ENCODE measurements around the gene MYO7A. TPM values are rescaled to one million over a fixed set of nuclear protein-coding genes. Genes with fewer than 3 reads are reported as not detected.

Gene MYO7A
- total RNA-seq, 1 donor from 2014 or later = 3.2 TPM

DNA sequence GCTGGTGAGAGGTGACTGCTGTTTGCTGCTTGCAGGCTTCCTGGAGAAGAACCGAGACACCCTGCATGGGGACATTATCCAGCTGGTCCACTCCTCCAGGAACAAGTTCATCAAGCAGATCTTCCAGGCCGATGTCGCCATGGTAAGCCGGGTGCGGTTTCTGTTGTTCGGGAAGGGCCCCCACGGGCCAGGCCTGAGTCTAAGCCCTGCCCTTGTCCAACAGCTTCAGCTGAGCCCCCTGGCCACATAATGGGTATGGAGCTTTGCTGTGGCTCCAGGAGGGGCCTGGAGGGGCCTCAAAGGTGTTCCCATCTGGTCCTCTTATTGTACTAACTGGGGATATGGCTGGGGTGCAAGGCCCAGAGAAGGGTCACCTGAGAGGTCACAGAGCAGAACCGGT lies 38.0 kb downstream of the MYO7A start:
- no peak overlapping the region for H3K4me3 ChIP-seq
- no peak overlapping the region for H3K27ac ChIP-seq (replicated peaks)
- peak; percentile 1 for DNase-seq
- intact Hi-C loops (cut with micrococcal nuclease) = no loop called here
- H3K27me3 ChIP-seq (ENCODE audit: low read depth) = no peaks in the 10 kb centered on the region
- H3K4me1 ChIP-seq = no peaks in the 10 kb centered on the region
- TF ChIP-seq, protein P1, sequence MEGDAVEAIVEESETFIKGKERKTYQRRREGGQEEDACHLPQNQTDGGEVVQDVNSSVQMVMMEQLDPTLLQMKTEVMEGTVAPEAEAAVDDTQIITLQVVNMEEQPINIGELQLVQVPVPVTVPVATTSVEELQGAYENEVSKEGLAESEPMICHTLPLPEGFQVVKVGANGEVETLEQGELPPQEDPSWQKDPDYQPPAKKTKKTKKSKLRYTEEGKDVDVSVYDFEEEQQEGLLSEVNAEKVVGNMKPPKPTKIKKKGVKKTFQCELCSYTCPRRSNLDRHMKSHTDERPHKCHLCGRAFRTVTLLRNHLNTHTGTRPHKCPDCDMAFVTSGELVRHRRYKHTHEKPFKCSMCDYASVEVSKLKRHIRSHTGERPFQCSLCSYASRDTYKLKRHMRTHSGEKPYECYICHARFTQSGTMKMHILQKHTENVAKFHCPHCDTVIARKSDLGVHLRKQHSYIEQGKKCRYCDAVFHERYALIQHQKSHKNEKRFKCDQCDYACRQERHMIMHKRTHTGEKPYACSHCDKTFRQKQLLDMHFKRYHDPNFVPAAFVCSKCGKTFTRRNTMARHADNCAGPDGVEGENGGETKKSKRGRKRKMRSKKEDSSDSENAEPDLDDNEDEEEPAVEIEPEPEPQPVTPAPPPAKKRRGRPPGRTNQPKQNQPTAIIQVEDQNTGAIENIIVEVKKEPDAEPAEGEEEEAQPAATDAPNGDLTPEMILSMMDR (IDR thresholded peaks at IDR 0.05; ENCODE audit: borderline replicate concordance) = no peak
- no peaks in the 10 kb centered on the region for H3K36me3 ChIP-seq
- no peaks in the 10 kb centered on the region for H3K9me3 ChIP-seq (replicated peaks)

GRCh38 chr11:77167111-77167626 lies 39.1 kb downstream of the MYO7A start:
- DNase-seq = peak; percentile 9
- intact Hi-C loops (cut with micrococcal nuclease) = no loop called here

DNA sequence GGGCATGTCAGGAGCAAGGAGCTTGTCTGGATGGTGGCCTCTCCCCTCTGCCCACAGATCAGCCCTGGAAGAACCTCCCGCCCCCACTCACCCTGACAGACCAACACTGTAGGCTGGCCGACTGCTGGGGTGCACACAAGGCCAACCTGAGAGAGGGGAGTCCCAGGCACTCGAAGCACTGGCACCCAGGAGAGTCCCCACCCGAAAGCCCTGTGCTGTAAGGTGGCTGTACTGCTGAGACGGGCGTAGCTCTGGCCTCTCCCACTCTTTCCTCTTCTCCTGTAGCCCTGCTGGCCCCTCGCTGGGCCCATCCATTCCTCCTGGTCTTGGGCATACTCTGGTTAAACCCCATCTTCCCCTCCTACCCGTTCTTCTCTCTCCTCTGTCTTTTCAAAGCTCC lies 39.7 kb downstream of the MYO7A start:
- Histone ChIP-seq H3K27ac (replicated peaks) (no peak overlapping the region), H3K4me3 (no peak overlapping the region), H3K4me1 (no peaks in the 10 kb centered on the region), H3K36me3 (no peaks in the 10 kb centered on the region), H3K27me3 (ENCODE audit: low read depth) (no peaks in the 10 kb centered on the region), H3K9me3 (replicated peaks) (no peaks in the 10 kb centered on the region)
- DNase-seq = peak; percentile 5
- intact Hi-C loops (cut with micrococcal nuclease) = no loop called here
- TF ChIP-seq, protein P1 (IDR thresholded peaks at IDR 0.05; ENCODE audit: borderline replicate concordance) = no peak

More at GRCh38 chr11:77167111-77167626, 39.1 kb downstream of the MYO7A start:
- Histone ChIP-seq H3K4me1 (no peaks in the 10 kb centered on the region), H3K27me3 (ENCODE audit: low read depth) (no peaks in the 10 kb centered on the region), H3K9me3 (replicated peaks) (no peaks in the 10 kb centered on the region), H3K36me3 (no peaks in the 10 kb centered on the region), H3K27ac (replicated peaks) (no peak overlapping the region), H3K4me3 (no peak overlapping the region)
- TF ChIP-seq, protein P1 (IDR thresholded peaks at IDR 0.05; ENCODE audit: borderline replicate concordance) = no peak

GRCh38 chr11:77170107-77170506 lies 42.1 kb downstream of the MYO7A start:
- Histone ChIP-seq H3K27me3 (ENCODE audit: low read depth) (no peaks in the 10 kb centered on the region), H3K36me3 (no peaks in the 10 kb centered on the region), H3K9me3 (replicated peaks) (no peaks in the 10 kb centered on the region), H3K4me1 (no peaks in the 10 kb centered on the region), H3K4me3 (no peak overlapping the region), H3K27ac (replicated peaks) (no peak overlapping the region)
- no peak for DNase-seq
- TF ChIP-seq, protein P1 (IDR thresholded peaks at IDR 0.05; ENCODE audit: borderline replicate concordance) = no peak
- intact Hi-C loops (cut with micrococcal nuclease) = no loop called here

DNA sequence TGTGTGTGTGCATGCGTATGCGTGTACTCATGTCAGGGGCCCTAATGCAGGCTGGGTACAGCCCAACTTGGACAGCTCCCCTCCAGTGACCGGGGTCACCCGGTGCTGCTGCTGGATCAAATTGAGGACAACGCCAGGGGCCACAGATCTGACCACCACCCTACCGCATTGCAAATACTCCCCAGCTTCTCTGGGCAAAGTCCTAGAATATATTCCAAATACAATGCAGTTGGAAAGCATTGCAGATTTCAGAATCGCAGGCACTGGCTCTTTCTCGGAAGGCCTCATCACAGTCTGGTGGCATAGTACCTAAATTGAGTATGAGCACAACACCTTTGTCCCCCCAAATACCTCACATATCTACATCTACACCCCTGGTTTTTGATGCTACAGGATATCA lies 43.2 kb downstream of the MYO7A start:
- no peaks in the 10 kb centered on the region for H3K9me3 ChIP-seq (replicated peaks)
- no peaks in the 10 kb centered on the region for H3K27me3 ChIP-seq (ENCODE audit: low read depth)
- TF ChIP-seq, protein P1 (IDR thresholded peaks at IDR 0.05; ENCODE audit: borderline replicate concordance) = no peak
- H3K27ac ChIP-seq (replicated peaks) = no peak overlapping the region
- H3K36me3 ChIP-seq = no peaks in the 10 kb centered on the region
- intact Hi-C loops (cut with micrococcal nuclease) = no loop called here
- H3K4me3 ChIP-seq = no peak overlapping the region
- H3K4me1 ChIP-seq = no peaks in the 10 kb centered on the region
- no peak for DNase-seq

Data from left ventricle myocardium inferior (tissue), 1 donor.